G401 (cell line): ENCODE data around the gene TERT. TPM values are rescaled to one million over a fixed set of nuclear protein-coding genes. Genes with fewer than 3 reads are reported as not detected.
A peak's percentile ranks its signal among the peaks of the same experiment; 100 is the strongest.
"Not testable (repeated sequence)": the region's sequence is repeated elsewhere in the genome, so short reads cannot be mapped to it uniquely, and the experiment has no call there.

Experiments
- DNase-seq: peaks from one replicate; pipeline ENCODE4 v3.0.0-alpha.2; 2015; ENCODE audit warnings: low spot score
- in situ Hi-C: cut with HindIII; loops from 2 replicates; pipeline ENCODE4 v1.10.0; 2016; ENCODE audit warnings: low sequenced_read_pairs, mixed read lengths
- total RNA-seq: library from RNA; depleted of rRNA; stranded (reverse); fragments of >200 nt; shearing (Covaris generic); gene quantifications from 2 replicates; pipeline ENCODE4 v1.2.3, GENCODE V29; 2014

TERT gene
- total RNA-seq, 1 experiment from 2014 or later = 0.85 TPM

GRCh38 chr5:1332461-1333001 lies 37.7 kb upstream of the TERT start:
- in situ Hi-C loops = no loop called here

GRCh38 chr5:1331861-1332405 lies 37.1 kb upstream of the TERT start:
- no peak for DNase-seq
- in situ Hi-C loops = no loop called here

More at GRCh38 chr5:1332461-1333001, 37.7 kb upstream of the TERT start:
- peak; percentile 23 for DNase-seq

- no peak for DNase-seq
- in situ Hi-C loops = no loop called here
These were observed 36.3 kb upstream of the TERT start for GRCh38 chr5:1330847-1331831.

GRCh38 chr5:1330146-1330846 lies 35.4 kb upstream of the TERT start:
- no peak for DNase-seq
- in situ Hi-C loops = no loop called here

GRCh38 chr5:1329111-1329579 lies 34.3 kb upstream of the TERT start:
- in situ Hi-C loops = no loop called here
- DNase-seq = no peak

- DNase-seq = peak; percentile 30
- in situ Hi-C loops = not testable (repeated sequence)
These were observed 33.6 kb upstream of the TERT start for GRCh38 chr5:1328237-1329110.

GRCh38 chr5:1326901-1327756 lies 32.3 kb upstream of the TERT start:
- DNase-seq = peak; percentile 39
- in situ Hi-C loops = not testable (repeated sequence)

- DNase-seq, in situ Hi-C loops: not testable (repeated sequence)
These were observed 31.6 kb upstream of the TERT start for GRCh38 chr5:1326532-1326875.

- in situ Hi-C loops = no loop called here
- DNase-seq = peak; percentile 32
These were observed 31.1 kb upstream of the TERT start for GRCh38 chr5:1325870-1326531.

- DNase-seq = no peak
- in situ Hi-C loops = no loop called here
These were observed 30.4 kb upstream of the TERT start for GRCh38 chr5:1325191-1325741.

GRCh38 chr5:1324719-1325190 lies 29.9 kb upstream of the TERT start:
- in situ Hi-C loops = no loop called here

GRCh38 chr5:1324301-1324700 lies 29.4 kb upstream of the TERT start:
- no peak for DNase-seq
- in situ Hi-C loops = no loop called here

More at GRCh38 chr5:1324719-1325190, 29.9 kb upstream of the TERT start:
- no peak for DNase-seq

- DNase-seq = no peak
These were observed 28.9 kb upstream of the TERT start for GRCh38 chr5:1323803-1324173.

GRCh38 chr5:1322955-1323802 lies 28.3 kb upstream of the TERT start:
- DNase-seq = no peak
- in situ Hi-C loops = no loop called here

More at GRCh38 chr5:1323803-1324173, 28.9 kb upstream of the TERT start:
- in situ Hi-C loops = no loop called here

- DNase-seq = no peak
- in situ Hi-C loops = no loop called here
These were observed 27.4 kb upstream of the TERT start for GRCh38 chr5:1322036-1322900.
